HG02870 (cell line): ENCODE results near the gene AMOT.

Source experiments
- ATAC-seq: cut with Tn5 transposase; IDR thresholded peaks from one replicate; pipeline ENCODE4 v1.9.1; 2021; ENCODE audit warnings: mild to moderate bottlenecking, moderate library complexity; ENCODE audit not compliant: unreplicated experiment

AMOT gene

DNA sequence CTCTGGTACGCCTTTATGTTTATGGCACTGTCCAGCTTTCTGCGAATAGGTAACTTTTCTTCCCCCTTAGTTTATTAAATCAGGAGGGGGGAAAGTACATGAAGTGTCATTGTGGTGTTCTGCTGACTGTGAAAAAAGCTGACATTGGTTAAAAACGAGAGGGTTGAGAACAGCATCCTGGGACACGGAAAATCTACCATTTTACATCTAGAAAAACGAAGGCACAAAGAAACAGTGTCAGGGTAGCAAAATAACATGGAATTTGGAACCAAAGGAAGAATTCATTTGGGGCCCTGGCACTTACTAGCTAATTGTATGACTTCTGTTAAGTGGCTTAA lies 1.2 kb upstream of the AMOT start:
- ATAC-seq, result no peak

DNA sequence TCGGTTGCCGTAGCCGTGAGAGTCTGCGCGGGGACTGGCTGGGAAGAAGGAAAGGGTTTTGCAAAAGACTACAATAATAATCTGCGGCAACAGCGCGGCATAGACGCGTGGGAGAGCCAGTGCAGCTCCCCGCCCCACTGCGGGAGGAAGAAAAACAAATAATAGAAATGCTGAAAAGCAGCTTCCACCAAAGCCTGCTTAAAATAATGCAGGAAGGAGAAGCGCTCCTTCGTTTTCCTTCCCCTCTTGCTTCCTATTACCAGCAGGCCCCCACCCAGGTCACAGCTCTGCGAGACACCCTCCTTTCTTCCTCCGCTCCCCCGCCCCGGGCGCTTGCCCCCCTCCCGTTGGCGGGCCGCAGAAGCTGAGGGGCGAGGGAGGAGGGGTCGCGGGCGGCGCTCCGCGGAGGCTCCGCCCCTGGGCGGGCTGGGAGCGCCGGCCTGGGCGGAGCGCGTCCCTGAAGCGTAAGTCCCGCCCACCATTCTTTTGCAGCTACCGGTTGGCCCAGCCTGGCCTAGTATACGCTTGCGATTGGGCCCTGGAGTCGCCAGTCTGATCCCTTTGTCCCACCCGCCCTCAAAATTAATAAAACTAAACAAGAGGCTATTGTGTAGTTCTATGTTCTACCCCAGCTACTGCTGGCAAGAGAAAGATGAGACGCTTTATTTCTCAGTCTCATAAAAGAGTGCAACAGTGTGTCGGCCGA lies 636 bp upstream of the AMOT start:
- peak; percentile 93 for ATAC-seq

DNA sequence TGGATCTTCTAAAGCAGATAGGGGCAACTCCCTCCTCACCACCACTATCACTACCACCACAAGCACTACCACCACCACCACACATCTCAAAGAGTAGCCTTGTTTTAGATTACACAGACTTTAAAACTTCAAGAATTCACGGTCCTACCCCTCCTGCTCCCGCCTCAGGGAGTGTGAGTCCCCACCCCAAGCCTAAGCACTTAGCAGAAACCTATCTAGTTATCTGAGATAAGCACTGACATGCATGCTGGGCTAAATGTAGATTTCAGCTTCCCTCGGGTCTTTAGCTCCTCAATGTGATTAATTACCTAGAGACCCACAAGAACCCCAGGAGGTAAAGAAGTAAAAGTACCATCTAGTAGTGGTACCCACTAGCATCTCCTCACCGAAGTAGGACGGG lies 775 bp downstream of the AMOT start:
- ATAC-seq, result no peak

DNA sequence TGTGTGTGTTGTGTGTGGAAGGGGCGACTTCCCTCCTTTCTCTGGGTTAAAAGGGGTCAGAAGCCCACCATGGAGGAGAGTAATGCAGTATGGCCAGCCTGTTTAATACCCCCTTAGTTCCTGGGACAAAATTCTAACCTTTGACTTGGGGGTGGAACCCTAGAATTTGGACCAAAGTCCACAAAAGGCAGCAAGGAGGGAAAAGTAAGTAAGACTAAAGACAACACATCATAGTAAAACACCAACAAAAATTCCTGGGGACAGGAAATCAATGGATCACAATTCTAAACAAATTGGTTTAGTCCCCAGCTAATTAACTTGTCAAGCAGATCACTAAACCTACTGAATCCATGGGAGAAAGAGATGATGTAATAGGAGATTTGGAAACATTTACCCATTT lies 3.1 kb downstream of the AMOT start:
- ATAC-seq, result no peak

DNA sequence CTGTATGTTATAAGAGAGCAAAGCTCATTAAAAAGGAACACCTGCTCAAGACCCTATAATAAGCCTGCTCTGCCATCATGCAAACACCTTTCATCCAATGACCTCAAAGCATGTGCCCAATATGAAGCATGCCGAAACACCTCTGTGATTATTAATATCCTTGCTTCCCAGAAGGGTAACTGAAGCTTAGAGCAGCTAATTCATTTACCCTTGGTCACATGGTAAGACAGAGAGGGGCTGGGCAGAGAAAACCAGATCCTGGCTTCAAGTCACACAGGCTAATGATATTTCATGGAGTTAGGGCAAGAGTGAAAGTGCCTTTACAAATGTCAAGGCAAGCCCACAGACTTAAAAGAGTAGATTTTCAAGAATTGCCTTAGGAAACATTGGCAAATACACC lies 5.6 kb downstream of the AMOT start:
- ATAC-seq, result no peak

DNA sequence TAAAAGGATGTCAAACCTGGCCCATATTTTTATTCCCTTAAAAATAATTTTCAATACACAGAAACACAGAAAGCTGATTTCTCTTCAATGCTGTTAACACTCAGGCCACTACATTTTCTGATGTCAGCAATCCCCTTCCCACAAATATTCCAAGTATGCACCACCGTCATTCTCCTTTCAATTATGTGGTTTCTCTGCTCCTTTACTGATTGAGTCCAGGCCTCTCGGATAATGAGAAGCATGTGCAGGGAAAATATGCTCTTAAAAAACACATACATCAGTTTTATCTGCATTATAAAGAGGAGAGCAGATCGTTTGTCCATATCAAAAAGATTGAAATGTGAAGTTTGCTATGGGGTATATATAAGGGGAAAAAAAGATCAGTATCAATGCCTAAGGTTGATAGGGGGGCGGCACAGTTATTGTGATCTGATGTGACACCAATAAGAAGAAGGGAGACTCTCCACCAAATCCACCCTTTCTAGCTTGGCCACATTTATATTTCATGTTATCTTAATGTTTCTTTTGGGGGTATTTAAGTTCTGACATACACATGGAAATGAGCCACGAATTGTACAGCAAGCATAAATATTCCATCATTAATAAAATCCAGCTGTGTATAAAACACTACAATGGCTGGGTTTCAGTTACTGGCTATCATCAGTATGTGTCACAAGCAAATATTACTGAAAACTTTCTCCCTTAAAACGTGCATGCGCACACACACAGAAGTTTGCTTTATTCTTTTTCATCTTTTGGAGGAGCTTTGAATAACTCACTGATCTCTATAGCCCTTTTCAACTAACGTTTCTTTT lies 6.4 kb downstream of the AMOT start:
- ATAC-seq, result no peak

DNA sequence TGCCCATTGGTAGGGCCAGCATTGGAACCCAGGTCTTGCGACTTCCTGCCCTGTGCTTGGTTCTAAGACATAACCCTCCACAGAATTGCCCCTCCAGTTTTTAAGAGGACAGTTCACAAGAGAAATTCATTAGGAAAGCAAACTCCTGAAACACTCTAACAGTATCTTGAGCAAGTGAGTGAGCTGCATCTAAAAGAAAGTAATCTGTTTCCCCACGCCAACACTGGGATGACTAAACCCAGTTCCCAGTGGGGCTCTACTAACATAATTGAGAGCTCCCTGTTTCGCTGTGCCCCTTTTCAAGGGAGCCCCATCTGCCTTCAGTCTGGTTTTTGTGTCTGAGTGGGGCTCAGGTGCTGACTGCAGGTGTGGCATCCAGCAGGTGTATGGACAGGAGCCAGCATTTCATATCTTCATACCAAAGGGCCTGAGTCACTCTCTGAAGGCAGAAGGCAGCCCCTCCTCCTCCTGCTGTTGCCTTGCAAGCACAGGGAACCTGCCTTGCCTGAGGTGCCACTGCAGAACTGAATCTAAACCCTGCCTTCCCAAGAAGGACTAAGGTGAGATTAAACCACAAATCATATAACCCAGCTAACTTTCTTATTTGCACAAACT lies 8.0 kb downstream of the AMOT start:
- no peak for ATAC-seq

DNA sequence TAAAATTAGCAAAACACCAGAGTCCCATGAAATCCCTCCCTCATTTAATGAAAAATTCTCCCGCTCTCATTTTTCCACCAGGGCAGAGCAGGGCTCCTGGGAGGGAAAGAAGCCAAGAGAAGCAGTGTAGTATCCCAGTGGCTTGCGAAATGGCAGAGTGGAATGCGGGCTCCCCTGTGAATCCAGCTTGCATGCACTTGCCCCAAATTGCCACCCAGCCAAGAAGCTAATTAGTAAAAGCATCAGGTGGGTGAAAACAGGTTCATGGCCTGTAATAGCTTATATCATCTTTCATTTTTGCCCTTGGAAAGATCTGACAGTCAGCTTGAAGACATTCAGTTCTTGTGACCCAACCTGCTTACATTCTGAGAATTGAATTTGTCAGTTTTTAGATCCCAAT lies 10.1 kb downstream of the AMOT start:
- no peak for ATAC-seq

DNA sequence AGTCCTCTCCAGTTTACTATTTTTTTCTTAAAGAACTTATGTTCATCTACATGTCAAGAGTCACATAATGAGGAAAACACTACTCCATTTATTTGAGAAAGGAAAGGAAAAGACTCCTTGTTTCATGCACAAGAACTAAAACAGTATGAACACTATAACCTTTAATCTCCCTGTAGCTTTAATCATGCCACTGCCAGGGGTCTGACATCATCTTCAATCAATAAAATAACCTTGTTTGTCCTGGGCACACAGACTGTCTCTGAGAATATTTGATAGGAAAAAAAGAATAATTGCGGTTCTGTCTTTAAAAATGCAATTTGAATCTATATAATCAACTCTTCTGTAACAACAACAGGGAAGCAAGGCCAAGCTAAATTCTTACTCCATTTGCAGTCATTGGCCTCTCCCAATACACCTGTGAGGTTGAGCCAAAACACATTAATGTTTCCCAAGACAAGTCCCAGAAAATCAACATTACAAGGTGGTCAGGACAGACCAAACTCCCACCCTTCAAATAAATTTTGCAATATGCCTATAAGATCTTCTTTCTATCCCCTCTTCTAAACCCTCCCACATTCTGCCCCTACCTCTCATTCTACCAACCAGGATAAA lies 13.2 kb downstream of the AMOT start:
- ATAC-seq, result no peak

DNA sequence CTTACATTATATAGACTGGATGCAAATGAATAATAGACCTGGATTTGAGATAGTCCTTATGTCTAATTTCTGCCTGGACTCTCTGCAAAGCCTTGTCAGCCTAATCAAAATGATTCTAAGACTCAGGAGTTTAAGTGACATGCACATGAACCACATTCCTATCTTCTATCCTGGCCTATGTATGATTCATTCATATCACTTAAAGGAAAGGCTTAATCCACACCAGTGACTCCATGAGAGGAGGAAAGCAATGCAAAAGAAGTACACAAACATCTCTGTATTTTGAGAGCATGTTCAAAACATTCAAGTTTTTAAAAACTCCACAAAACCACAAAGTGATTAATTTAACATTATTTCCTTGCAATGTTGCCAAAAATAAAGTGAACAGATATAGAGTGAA lies 14.6 kb downstream of the AMOT start:
- ATAC-seq, result no peak

DNA sequence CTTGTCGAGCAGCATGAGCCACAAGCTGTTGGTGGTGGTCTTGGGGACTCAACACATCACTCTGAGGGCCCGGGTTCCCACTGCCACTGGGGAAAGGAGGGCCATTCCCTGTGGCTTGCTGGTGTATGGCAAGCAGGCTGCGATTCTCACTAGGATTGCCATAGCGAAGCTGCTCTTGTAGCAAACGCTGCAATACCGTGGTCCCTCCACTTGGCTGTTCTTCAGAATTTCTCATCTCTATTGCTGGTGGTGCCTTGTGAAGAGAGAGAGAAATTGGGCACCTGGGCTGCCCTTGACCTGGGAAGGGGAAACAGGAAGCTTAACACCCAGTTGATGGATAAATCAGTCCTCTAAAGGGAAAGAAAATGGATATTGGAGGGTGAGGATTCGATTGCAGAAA lies 17.7 kb downstream of the AMOT start:
- no peak for ATAC-seq

DNA sequence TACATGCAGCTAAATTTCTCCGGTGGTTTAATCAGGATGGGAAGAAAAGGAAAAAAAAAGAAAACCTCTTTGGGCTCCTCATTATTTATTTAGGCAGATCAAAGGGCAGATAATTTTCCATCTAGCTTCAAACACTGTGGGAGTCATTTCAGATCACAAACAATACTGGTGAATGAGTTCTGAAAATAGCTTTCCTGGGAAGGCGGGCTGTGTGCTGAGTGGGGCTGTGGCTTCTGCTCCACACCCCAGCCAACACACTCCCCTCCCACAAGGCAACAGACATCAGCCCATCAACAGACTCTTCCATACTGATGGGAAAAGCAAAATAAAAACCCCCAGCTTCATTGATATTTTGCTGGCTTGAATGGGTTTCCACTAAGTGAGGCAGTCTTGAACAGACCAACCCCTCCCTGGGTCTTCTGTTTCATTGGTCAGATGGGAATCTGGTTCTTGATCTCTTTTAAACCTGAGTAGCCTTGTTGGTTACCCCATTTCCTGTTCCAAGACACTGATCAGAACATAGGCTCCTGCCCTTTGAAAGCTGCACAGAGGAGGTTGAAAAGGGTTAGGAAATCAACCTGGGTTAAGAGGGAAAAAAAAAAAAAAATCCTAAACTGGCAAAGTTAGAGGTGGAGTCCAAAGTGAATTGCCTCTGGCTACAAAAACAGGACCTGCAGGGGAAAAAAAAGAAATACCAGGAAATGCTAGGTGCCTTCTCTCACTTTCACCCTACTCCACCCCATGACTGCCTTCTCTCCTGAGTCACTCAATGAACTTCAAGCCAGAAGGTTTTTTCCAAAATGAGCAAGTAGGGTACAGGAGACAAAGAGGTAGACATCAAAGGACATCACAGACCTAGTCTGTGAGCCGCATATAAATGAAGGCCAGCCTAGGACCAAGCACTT lies 20.0 kb downstream of the AMOT start:
- ATAC-seq, result no peak

DNA sequence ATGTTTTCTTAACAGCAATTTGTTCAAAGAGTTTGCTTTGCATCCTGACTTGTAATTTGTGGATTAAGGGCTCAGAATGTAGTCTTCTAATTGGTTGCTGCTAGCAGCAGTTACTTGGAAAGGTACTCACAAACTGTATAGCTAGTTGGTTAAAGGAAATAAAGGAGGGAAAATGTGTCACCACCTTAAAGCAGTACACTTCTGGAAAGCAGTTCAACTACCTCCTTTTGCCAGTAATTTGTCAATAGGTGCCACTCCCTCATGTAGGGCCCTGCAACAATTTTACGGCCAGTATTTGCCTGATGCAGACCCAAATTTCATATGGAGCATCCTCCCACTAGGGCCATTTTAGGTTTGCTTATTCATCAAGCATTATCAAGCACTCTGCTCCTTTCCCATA lies 20.8 kb downstream of the AMOT start:
- ATAC-seq, result no peak

DNA sequence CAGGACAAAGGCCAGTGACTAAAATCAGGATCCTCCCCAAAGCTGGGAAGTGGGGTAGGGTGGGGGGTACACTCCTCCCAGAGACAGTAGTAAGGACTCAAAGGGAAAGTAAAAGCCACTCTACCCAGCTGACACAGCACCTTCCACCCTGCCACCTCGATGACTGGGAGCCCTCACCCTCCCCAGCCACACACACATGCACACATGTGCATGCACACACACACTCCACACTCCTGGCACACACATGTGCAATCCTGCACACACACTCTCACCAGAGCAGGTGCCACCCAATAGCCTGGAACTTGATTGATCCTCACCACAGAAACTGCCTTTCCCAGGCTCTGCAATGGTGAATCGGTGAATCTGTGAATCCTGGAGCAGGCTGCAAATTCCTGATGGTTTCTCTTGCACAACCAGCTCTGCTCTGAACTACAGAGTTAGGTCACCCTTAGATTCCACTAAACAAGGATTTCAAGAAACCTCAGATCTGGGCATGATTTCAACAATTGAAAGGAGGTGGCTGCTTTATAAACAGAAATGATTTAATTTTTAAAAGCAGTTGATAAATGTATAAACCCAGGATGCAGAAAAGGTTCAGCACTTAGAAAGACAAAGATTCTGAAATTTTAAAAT lies 21.5 kb downstream of the AMOT start:
- no peak for ATAC-seq

DNA sequence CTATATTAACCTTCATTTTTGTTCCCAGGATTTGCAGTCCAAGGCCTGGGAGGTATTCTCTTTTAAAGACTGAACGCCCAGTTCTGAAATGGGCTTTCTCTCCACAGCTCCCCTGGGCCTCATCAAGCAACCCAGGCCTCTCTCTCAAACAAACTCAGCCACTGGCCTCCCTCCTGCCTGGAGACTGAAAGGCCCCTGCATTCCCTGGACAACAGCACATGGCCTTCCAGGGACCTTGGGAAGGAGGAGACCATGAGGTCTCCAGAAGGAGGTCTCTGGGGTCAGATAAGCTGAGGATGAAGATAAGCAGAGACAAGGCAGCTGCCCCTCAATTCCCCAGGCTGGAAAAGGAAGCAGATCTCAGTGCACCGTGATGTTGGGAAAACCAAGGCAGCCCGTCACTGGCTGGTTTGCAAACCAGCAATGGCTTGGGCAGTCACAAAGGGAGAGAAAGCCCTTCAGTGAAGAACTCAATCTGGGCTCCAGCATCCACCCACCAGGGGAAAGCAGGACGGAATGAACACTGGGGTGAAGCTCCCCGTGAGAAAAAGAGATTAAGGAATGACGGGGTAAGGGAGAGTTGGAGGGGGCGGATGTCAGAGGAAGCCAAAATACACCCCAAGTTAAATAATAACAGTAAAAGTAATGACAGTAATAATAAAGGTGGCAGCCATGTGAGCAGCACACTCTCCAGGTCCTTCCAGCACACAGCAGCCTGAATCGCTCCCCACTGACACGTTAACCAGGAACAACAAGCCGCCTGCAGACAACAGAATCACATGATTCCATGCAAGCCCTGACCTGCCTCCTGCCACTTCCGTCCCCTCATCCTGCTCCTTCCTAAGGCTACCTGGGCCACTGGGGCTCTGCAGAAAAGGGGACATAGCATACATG lies 22.3 kb downstream of the AMOT start:
- no peak for ATAC-seq

DNA sequence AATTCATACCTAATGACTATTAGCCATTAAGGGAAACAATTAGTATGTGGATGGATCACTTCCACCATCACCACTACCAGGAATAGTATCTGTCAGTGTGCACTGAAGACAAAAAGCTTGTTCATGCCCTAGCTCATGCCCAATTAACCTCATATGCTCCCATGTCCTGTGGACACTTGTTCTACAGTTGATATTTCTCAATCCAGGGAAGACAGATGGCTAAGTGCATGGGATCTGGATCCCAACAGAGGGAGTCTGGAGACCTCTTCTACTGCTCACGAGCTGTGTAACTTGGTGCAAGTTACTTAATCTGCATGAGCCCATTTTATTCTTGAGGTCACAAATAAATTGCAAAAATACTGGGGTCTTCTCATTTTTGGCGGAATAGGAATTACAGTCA lies 23.7 kb downstream of the AMOT start:
- ATAC-seq, result no peak

DNA sequence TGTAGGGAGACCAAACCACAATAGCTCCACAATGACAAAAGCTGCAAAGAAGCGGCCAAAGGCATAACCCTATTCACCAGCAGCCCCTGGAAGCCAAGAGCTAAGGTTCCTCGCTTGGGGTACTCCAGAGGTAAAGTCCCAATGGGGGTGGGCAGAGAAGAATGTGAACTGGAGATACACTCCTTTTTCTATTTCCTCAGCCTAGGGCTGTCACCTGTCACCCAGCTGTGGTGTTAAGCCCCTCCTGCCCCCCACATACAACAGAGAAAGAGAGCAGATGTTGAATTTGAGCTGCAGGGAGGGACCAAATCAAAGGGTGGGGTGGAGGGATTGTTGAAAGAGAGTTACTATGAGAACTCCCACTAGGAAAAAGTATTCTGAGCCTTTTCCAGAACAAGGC lies 26.1 kb downstream of the AMOT start:
- no peak for ATAC-seq

DNA sequence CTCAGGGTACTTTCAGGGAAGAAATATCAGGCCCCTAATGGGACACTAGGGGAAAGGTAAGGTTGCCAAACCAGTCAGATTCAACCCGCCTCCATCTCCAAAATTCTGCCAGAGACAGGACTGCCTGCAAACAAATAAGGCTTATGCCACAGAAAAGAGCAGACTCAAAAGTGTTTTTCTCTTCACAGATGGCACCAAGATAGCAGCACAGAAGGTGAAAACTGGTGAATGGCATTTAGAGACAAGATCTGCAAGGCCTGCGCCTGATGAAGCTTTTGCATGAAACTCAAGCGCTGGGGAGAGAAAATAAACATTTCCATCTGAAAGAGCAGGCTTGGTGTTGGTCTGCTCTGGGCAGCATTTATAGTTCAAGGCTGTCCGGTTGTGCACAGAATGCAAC lies 27.9 kb downstream of the AMOT start:
- ATAC-seq, result no peak

DNA sequence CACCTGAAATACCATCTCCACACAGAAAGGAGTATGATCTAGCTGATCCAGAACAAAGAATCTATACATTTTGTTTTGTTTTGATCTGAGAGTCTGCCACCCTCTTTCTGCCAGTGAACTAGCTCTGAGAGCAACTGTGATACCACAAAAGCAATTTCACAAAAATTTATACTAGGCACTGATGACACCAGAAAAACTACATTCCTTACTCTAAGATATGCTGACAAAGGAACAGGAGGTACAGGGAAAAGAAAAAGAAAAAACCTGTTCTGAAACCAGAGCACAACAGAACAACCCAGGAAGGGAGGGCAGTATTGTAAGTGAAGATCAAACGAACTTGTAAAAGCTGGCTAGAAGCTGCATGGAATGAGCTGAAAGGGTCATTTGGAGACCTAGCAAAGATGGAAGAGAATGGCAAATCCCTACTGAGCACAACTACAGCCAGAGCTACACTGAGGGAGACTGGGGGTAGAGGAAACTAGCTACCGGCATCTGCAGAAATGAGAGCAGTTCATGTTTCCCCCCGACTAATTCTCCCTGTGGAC lies 31.9 kb downstream of the AMOT start:
- ATAC-seq, result no peak
